ENCODE data around the gene GRK1.

DNA sequence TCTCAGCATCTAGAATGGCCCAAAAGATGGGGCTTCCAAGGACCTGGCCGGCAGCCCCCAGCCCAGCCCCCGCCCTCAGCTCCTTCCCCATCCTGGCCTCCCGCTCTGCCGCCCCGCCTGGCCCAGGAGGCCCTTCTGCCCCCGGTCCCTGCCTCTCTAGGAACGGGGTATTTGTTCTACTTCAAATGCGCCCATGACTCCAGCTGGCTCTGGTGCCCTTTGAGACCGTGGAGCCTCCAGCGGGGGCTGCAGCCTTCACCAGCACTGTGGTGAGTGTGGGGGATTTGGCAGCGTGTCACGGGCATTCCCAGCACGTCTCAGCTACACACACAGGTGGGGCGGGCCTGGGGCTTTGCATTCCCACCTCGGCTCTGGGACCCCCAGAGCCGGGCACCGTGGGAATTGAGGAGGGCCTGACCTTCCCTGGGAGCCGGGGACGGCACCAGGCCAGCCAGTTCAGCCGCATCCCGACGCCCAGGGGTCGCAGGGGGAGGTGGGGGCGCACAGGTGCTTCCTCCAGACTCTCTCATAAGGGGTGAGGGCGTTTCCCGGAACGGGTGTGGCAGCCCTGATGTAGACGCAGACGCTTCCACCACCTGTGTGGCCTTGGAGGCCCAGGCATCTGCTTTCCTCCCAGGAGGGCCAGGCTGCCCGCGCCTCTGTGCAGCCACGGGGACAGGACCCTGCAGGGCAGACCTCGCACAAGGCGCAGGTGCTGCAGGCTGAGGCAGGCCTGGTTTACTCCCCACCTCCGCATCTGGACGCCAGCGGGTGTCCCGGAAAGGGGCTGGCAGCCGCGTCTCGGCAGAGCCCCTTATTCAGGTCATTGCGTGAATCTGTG is 10.0 kb upstream of the GRK1 start:
- TF ChIP-seq, protein P1, sequence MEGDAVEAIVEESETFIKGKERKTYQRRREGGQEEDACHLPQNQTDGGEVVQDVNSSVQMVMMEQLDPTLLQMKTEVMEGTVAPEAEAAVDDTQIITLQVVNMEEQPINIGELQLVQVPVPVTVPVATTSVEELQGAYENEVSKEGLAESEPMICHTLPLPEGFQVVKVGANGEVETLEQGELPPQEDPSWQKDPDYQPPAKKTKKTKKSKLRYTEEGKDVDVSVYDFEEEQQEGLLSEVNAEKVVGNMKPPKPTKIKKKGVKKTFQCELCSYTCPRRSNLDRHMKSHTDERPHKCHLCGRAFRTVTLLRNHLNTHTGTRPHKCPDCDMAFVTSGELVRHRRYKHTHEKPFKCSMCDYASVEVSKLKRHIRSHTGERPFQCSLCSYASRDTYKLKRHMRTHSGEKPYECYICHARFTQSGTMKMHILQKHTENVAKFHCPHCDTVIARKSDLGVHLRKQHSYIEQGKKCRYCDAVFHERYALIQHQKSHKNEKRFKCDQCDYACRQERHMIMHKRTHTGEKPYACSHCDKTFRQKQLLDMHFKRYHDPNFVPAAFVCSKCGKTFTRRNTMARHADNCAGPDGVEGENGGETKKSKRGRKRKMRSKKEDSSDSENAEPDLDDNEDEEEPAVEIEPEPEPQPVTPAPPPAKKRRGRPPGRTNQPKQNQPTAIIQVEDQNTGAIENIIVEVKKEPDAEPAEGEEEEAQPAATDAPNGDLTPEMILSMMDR (IDR thresholded peaks at IDR 0.05; ENCODE audit: insufficient read depth, low read length, poor library complexity, severe bottlenecking), result no peak
- TF ChIP-seq EZH2phosphoT487 (conservative IDR thresholded peaks at IDR 0.05; ENCODE audit: low read length), result no peak

Measured in SU-DHL-6 (cell line).